ENCODE measurements around the gene CEACAM16.
A peak's percentile ranks its signal among the peaks of the same experiment; 100 is the strongest.
"Not testable (repeated sequence)": the region's sequence is repeated elsewhere in the genome, so short reads cannot be mapped to it uniquely, and the experiment has no call there.

The CEACAM16 gene

DNA sequence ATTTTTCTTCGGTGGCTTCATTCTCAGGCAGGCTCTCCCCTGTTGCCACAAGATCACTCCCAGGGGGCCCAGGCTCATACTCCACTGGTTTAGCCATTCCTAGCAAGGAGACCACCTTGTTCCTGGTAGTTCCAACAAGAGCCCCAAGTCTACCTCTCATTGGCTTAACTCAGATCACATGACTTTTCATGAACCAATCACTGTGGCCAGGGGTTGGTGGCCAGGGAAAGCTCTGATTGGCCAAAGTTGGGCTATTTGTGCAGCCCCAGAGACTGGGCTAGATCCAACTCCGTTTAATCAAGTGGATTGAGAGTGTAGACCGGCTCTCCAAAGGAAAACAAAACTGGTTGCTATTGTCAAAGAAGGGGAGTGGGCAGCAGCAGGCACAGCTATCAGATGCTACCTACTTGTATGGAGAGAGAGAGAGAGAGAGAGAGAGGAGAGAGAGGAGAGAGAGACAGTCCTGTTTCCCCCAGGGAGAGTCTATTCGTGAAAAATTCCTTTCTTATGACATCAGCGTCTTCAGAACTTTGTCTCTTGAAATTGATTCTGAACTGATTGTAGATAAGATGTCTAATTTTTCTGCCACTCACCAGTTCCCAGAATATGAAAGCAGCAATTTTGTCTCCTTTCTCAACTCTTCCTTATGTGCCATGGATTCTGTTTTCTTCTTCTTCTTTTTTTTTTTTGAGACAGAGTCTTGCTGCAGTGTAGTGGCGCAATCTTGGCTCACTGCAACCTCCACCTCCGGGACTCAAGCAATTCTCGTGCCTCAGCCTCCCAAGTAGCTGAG, 21.7 kb upstream of the CEACAM16 start:
- DNase-seq = no peak

DNA sequence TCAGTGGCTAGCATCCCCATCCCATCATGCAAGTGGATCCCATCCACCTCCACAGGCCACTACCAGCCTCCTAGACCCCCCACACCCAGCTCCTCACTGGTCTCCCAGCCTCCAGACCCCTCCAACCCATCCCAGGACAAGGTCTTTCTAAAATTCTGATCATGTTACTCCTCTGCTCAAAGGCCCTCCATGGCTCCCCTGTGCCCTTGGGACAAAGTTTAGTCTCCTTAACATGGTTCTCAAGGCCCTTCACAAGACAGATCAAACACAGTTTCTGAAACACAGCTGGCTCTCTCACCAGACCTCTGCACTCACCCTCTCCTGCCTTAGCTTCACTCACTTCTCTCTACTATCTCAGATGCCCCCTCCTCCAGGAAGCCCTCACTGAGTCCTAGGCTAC, 18.4 kb upstream of the CEACAM16 start:
- no peak for DNase-seq

DNA sequence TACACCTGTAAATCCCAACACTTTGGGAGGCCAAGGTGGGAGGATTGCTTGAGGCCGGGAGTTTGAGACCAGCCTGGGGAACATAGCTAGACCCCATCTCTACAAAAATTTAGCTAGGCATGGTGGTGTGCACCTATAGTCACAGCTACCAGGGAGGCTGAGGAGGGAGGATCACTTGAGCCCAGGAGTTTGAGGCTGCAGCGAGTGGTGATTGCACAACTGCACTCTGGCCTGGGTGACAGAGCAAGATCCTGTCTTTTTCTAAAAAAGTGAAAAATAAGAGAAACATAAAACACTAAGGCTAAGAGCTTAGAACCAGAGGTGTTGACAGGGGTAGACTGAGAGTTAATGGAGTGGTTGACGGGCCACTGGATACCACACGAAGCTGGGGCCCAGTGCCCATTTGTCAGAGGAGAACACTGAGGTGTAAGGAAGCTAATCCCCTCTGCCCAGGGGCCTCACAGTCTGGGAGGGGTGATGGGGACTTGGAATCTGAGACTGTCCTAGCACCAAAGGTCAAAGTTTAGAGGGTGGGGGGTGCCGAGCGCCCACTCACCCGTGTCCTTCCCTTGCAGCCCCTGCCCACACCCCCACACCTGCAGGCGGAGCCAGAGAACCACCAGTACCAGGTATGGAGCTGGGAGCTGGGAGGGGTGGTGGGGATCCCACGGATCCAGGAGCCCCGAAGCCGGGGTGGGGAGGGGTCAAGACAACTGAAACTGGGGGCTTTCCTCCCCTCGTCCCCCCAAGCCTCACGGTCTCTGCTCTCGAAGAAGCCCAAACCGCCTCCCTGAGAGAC, 16.8 kb upstream of the CEACAM16 start:
- no peak for DNase-seq

DNA sequence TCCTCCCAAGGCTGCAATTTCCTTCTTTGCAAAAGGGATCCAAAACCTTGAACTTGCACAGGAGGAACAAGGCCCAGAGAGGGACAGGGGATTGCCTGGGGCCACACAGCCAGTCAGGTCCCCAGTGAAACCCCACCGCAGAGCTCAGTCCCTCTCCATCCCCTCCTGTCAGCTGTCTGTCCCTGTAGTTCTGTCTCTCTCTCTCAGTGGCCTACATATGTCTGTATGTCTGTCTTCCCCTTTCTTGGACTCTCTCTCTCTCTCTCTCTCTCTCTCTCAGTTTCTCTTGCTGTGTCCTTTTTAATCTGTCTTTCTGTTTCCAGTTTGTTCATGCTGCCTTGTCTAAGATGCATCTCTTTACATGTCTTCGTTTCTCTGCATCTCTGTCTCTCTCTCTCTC, 16.1 kb upstream of the CEACAM16 start:
- DNase-seq = no peak

DNA sequence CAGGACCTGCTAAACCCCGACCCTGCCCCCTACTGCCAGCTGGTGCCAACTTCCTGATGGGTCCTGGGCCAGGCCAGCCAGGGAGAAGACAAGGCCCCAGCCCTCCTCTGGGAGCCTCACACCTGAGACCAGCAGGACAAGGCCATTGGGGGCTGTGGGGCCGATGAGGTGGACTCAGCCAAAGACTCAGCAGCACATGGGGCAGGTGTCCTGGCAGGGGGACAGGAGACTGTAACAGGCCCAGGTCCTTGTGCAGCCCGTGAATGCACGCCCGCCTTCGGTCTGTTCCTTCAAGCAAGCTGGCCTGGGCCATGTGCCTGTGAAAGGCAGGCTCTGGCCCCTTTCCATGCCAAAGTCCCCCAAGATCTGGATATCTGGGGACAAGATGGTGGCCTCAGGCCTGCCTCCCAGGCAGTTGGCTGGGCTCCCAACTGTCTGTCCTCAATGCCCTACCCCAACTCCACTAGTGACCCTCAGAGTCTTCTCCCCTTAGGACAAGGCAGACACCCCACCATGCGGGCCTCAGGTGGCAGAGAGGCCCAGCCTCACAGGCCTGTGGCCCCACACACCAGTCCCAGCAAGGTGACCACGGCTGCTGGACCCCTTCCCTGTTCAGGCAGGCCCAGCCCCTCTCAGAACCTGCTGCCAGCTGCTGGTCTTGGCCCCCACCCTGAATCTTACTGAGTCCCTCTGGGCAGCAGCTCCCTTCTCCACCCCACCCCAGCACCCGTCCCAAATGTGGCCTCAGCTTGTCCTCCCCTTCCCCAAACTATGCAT, 15.3 kb upstream of the CEACAM16 start:
- DNase-seq = no peak

DNA sequence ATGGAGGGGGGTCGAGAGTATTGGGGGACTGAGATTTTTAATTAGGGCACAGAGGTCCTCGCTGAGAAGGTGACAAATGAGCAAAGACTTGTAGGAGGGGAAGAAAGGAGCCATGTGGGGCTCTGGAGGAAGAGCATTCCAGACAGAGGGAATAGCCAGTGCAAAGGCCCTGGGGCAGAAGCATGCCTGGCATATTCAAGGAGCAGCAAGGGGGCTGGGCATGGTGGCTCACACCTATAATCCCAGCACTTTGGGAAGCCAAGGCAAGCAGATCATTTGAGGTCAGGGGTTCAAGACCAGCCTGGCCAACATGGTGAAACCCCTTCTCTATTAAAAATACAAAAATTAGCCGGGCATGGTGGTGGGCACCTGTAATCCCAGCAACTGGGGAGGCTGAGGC, 14.6 kb upstream of the CEACAM16 start:
- not testable (repeated sequence) for DNase-seq

DNA sequence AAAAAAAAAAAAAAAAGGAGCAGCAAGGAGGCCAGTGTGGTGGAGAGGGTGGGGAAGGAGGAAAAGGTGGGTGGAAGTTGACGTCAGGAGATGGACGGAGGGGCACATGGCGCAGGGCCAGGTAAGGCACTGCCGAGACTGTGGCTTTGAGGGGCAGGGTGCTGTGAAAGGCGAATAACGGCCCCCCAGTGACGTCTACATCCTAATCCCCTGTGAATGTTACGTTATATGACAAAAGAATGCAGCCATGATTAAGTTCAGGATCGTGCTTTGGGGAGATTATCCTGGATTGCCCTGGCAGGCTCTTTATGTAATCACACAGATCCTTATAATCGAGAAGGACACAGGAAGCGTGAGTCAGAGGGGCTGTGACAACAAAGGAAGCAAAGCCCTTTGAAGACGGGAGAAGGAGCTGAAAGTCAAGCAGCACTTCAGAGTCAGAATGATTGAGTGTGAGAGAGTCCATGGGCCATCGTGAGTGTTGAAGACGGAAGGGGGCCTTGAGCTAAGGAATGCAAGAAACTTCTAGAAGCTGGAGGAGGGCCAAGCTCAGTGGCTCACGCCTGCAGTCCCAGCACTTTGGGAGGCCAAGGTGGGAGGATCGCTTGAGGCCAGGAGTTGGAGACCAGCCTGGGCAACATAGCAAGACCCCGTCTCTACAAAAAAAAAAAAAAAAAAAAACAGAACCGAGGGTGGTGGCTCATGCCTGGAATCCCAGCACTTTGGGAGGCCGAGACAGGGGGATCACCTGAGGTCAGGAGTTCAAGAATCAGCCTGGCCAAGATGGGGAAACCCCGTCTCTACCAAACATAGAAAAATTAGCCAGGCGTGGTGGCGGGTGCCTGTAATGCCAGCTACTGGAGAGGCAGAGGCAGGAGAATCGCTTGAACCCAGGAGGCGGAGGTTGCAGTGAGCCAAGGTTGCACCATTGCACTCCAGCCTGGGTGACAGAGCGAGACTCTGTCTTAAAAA, 13.8 kb upstream of the CEACAM16 start:
- DNase-seq = peak in 1 of 56 donors; percentile 8

DNA sequence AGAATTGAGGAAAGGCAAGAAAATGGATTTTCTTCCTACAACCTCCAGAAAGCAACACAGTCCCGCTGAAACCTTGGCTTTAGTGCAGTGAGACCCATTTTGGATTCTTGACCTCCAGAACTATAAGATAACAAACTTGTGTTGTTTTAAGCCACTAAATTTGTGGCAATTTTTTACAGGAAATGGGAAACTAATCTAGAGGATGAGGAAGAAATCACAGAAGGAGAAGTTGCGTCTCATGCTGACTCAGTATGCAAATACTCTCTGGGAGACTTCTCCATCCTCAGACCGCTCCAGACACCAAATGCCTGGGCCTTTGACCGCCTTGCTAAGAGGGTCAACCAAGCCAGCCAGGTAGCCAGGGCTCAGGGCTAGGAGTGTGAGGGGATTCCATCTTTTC, 13.1 kb upstream of the CEACAM16 start:
- peak in 1 of 56 donors; percentile 4 for DNase-seq

DNA sequence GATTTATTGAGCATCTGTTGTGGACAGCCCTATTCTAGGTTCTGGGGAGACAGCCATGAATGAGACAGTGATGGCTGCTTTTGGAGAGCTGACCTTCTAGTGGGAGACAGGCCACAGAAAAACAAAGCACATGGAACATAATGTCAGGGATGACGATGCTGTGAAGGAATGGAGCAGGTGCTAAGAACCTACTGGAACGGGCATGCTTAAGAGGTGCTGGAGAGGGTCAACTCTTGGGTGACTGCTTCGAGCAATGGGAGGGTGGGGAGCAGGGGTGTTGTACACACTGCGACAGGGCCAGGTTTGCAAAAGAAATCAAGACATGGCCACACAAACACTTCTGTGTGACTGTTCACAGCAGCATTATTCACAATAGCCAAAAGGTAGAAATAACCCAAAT, 12.1 kb upstream of the CEACAM16 start:
- DNase-seq = no peak

DNA sequence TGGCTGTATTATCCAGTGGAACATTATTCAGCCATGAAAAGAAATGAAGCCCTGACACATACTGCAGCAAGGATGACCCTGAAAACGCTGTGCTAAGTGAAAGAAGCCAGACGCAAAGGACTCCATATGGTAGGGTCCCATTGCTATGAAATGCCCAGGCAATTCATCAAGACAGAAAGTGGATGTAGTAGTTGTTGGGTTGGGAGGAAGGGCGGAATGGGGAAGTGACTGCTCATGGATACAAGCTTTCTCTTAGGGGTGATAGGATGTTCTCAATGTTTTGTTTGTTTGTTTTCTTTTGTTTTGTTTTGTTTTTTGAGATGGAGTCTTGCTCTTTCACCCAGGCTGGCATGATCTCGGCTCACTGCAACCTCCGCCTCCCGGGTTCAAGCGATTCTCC, 11.1 kb upstream of the CEACAM16 start:
- DNase-seq = no peak

DNA sequence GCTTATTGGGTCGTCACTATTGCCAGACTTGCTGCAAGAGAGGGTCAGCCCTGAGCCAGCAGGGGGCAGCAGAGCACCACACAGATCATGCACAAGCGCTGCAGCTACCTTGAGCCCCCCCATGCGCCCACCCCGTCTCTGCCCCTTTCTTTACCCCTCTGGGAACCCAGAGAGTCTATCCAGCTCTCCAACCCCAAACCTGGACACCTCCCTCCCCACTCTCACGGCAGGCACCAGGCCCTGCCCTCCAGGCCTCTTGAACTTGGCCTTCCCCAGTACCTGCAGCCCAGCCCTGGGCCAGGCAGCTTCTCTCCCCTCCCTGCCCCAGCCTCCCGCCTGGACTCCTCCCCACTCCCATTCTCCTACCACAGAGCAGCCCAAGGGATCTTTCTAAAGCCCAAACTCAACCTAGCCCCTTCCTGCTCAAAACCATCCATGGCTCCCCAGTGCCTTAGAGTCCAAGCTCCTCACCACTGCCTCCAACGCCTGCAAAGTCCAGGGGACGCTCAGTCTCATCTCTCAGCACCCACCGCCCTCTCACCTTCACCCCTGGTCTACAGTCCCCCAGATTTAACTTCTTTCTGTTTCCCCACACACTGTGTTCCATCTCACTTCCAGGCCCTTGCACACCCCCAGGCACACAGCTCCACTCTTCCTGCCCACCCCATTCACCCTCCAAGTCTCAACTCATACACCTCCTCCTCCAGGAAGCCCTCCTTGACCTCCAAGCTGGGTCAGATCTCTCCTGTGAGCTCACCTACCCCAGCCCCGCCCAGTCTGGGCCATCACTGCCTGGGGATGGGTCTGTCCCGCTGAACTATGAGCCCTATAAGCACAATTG, 9.4 kb upstream of the CEACAM16 start:
- DNase-seq = peak in 37 of 56 donors; percentile 3 to 73 (median 22)

DNA sequence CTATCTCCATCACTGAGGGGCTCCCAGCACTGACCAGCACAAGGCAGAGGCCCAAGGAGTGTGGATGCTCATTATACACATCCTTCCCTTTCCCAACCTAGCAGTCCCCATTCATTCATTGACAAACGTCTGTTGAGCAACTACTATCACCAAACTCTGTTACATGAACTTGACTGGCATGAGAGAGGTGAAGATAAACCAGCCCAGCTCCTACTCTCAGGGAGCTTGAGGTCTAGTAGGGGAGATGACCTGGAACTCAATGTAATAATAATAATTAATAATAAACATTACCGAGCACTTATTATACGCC, 8.9 kb upstream of the CEACAM16 start:
- no peak for DNase-seq

DNA sequence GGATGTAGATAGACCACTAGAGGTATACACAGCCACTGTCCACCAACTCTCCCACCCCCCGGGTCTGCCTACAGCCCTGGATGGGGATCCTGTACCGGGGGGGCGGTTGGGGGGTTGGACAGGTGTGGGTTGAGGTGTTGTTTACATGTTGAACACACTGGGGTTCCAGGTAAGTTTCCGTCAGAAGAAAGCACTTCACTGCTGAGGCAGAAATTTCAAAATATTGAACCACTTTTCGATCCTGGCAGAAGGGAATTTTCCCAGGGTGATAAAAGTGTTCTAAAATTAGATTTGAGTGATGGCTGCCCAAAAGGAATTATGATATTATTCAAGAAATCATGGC, 6.6 kb upstream of the CEACAM16 start:
- DNase-seq = no peak

DNA sequence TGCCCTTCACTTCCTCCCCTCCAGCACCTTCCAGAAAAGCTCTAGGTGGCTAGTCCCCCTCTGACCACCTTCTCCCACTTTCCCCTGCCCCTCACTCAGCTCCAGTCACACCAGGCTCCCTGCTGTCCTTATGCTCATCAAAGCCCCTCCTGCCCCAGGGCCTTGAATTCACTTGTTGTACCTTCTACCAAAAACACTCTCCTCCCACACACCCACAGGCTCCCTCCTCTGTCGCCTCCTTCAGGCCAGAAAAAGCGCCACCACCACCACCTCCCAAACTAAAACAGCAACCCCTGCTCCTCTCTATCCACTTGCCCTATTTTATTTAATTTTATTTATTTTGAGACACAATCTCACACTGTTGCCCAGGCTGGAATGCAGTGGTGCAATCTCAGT, 4.8 kb upstream of the CEACAM16 start:
- DNase-seq = no peak

DNA sequence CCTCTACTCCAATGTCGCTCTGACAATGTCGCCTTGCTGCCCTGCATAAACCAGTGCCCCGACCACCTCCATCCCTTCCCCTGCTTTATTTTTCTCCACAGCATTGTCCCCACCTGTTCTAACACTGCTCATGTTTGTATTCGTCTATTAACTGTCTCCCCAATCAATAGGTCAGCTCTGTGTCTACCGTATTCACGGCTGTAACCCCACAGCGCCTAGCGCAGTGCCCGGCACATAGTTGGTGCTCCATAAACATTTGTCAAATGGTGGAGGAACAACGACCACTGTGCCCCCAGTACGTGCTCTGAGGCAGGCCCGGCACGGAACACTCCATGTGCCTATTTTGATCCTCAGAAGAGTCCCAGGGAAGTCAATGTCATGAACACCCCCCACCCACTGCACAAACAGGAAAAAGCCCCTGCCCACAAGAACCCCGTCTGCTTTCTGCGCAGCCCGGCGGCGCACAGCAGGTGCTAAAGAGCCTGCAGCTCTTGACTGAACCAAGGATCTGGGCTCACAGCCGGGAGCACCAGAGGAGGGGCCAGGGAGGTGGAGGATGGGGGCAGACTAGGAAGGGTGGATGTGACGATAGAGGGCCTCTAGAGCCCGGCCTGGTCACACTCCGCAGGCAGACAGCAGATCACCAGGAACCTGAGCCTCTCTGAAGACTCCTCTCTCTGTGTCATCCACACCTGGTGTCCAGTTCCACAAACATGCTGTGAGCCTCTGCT, 1.8 kb upstream of the CEACAM16 start:
- no peak for DNase-seq

DNA sequence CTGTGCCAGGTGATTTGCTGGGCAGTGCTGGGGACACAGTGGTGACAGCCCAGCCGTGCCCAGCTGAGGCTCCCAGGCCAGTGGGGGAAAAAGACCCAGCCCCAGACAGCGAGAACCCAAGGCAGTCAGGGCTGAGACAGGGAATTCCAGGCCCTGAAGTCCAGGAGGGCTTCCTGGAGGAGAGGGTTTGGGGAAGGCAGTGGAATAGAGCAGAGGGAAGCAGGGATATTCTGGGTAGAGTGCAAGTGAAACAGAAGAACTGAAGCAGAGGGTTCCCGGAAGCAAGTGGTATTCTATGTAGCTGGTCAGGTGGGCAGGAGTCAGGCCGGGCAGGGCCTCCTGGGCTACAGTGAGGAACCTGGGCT, 1.3 kb upstream of the CEACAM16 start:
- no peak for DNase-seq

DNA sequence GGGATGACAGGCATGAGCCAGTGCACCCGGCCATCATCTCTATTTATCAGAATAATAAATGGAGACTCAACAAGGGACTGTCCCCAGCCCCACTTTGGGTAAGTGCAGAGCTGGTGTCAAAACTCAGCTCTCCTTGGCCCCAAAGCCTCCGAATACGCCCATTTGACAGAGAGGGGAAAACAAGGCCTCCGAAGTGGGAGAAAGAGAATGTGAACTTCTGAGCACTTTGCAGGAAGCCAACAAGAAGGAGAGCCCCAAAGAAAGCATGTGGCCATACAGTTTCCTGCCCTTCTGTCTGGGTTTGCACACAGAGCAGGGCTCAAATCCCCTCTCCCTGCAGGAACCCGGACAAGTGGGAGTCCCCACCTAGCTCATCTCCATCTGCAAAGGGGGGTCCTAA, 1.6 kb downstream of the CEACAM16 start:
- DNase-seq = no peak

DNA sequence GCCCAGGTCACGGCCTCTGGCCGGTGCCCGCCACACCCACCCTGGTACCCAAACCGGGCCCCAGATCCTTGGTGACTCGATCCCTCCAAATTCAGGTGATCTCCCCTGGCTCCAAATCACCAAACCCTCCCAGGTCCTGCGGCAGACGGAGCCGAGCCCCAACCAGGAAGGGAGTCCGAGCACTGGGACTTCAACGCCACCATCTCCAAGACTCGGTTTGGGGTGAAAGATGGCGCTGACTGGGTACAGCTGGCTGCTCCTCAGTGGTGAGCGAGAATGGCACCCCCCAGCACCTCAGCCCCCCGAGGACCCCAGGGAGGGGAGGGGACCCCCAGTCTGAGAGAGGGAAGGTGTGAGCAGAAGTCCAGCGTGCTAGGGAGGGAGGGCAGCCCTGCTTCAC, 2.3 kb downstream of the CEACAM16 start:
- DNase-seq = no peak

DNA sequence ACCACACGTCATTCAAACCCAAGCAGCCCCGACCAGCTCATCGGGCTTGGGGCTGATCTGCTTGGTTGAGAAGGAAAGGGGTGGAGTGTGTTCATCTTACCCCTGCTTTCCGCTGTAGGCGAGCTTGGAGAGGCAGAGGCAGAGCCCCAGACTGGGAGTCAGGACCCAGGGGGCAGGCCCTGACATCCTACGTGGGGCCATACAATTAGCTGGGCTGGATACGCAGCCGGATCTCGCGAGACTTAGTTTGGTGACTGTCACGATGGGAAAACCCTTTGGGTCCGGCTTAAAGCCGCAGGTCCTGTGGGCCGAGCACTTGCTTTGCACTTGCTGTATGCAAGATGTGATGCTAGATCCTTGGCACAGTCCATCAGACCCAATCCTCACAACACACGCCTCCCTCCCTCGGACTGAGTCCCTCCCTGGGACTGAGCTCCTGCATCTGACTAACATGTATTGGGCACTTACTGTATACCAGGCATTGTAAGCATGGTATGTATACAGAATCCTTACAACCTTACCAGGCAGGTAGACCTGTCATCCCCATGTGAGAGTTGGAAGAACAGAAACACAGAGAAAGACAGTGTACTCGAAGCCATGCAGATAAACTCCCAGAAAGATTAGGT, 3.7 kb downstream of the CEACAM16 start:
- DNase-seq = no peak

Data from nucleus accumbens (tissue), 56 donors.